ENCODE measurements around the gene OR12D2.

DNA sequence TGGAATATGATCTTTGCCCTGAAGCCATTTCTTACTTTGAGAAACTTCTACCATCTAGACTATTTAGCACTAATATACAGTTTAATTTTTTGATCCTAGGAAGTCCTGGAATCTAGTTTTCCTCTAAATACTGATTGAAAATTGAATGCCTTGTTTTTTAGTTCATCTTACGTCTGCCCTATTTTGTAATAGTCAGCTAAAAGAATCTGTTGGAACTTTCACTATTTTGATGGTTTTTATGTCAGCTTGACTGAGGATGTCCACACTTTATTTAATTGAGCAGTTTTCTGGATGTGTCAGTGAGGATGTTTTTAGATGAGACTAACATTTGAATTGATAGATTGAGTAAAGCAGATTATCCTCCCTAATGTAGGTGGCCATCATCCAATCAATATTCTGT is 8.4 kb downstream of the OR12D2 start:
- TF ChIP-seq, protein P1, sequence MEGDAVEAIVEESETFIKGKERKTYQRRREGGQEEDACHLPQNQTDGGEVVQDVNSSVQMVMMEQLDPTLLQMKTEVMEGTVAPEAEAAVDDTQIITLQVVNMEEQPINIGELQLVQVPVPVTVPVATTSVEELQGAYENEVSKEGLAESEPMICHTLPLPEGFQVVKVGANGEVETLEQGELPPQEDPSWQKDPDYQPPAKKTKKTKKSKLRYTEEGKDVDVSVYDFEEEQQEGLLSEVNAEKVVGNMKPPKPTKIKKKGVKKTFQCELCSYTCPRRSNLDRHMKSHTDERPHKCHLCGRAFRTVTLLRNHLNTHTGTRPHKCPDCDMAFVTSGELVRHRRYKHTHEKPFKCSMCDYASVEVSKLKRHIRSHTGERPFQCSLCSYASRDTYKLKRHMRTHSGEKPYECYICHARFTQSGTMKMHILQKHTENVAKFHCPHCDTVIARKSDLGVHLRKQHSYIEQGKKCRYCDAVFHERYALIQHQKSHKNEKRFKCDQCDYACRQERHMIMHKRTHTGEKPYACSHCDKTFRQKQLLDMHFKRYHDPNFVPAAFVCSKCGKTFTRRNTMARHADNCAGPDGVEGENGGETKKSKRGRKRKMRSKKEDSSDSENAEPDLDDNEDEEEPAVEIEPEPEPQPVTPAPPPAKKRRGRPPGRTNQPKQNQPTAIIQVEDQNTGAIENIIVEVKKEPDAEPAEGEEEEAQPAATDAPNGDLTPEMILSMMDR (IDR thresholded peaks at IDR 0.05), result no peak
- no peak for TF ChIP-seq POLR2A (IDR thresholded peaks at IDR 0.05)

Data from body of pancreas (tissue), 4 donors.